IMR-90 (cell line): ENCODE measurements around the gene SLC4A1. TPM values are rescaled to one million over a fixed set of nuclear protein-coding genes. Genes with fewer than 3 reads are reported as not detected.

ENCODE experiments used
- ATAC-seq: fragments of 200-7000 bp; cut with Tn5 transposase; 2 replicates; pipeline ENCODE4 v1.9.1; 2020; ENCODE audit warnings: low read depth, mild to moderate bottlenecking, moderate library complexity
- BruUV-seq: library from RNA; stranded (reverse); fragments of 400-500 nt; replicated peaks from 2 replicates; lab custom pipeline; 2021; lab: Mats Ljungman, UMichigan
- CTCF ChIA-PET: fragments of 300-600 bp; formaldehyde crosslinking; extraction: SDS; loops from one replicate; lab custom pipeline; 2021; ENCODE audit warnings: antibody characterized with exemption; lab: Yijun Ruan, JAX
- POLR2A ChIA-PET: fragments of 300-600 bp; sonication (Branson Sonifier 250); formaldehyde crosslinking; loops from one replicate; lab custom pipeline; 2022; ENCODE audit warnings: antibody characterized with exemption; ENCODE audit not compliant: unreplicated experiment; lab: Charles Lee
- DNase-seq: peaks from one replicate; pipeline ENCODE4 v3.0.0; 2013
- H2AFZ ChIP-seq: replicated peaks from 2 replicates; pipeline ENCODE3; 2013; ENCODE audit warnings: low read length, mild to moderate bottlenecking; ENCODE audit not compliant: poor library complexity
- H2AK5ac ChIP-seq: 2 replicates; pipeline ENCODE4 v1.6.1; 2013; ENCODE audit warnings: low read depth, low read length, inconsistent platforms
- H2AK9ac ChIP-seq: replicated peaks from 2 replicates; pipeline ENCODE3; 2013; ENCODE audit warnings: mild to moderate bottlenecking, low read depth, low read length, moderate library complexity; ENCODE audit not compliant: poor library complexity
- H2BK120ac ChIP-seq: 2 replicates; pipeline ENCODE4 v1.6.1; 2013; ENCODE audit warnings: low read depth, low read length, inconsistent platforms
- H2BK15ac ChIP-seq: 3 replicates; pipeline ENCODE4 v1.6.1; 2013; ENCODE audit warnings: low read depth, low read length, inconsistent platforms
- H2BK20ac ChIP-seq: 2 replicates; pipeline ENCODE4 v1.6.1; 2013; ENCODE audit warnings: low read depth, mild to moderate bottlenecking, inconsistent platforms, low read length, moderate library complexity
- H2BK5ac ChIP-seq: 2 replicates; pipeline ENCODE4 v1.6.1; 2013; ENCODE audit warnings: mild to moderate bottlenecking, low read depth, low read length, inconsistent platforms; ENCODE audit not compliant: poor library complexity, severe bottlenecking
- H3K14ac ChIP-seq: replicated peaks from 2 replicates; pipeline ENCODE4 v1.6.1; 2013; ENCODE audit warnings: low read depth, low read length, inconsistent platforms
- H3K18ac ChIP-seq: 2 replicates; pipeline ENCODE4 v1.6.1; 2013; ENCODE audit warnings: low read depth, low read length, control low read depth
- H3K23ac ChIP-seq: 2 replicates; pipeline ENCODE4 v1.6.1; 2013; ENCODE audit warnings: low read depth, low read length, inconsistent platforms
- H3K27ac ChIP-seq: 2 replicates; pipeline ENCODE4 v1.5.1; 2013; ENCODE audit warnings: mild to moderate bottlenecking, control low read depth, low read length; ENCODE audit not compliant: insufficient read depth
- H3K27me3 ChIP-seq: 2 replicates; pipeline ENCODE4 v1.6.1; 2013; ENCODE audit warnings: low read length; ENCODE audit not compliant: control insufficient read depth, insufficient read depth
- H3K36me3 ChIP-seq: 2 replicates; pipeline ENCODE4 v1.6.1; 2013; ENCODE audit warnings: low read length, mixed read lengths; ENCODE audit not compliant: control insufficient read depth, insufficient read depth
- H3K4ac ChIP-seq: 2 replicates; pipeline ENCODE4 v1.6.1; 2013; ENCODE audit warnings: low read depth, low read length, inconsistent platforms
- H3K4me1 ChIP-seq: 2 replicates; pipeline ENCODE4 v1.6.1; 2013; ENCODE audit warnings: low read length, mixed read lengths; ENCODE audit not compliant: control insufficient read depth, insufficient read depth
- H3K4me2 ChIP-seq: 2 replicates; pipeline ENCODE4 v1.6.1; 2013; ENCODE audit warnings: low read depth, mild to moderate bottlenecking, control low read depth, low read length, moderate library complexity
- H3K4me3 ChIP-seq: 2 replicates; pipeline ENCODE4 v1.5.1; 2013; ENCODE audit warnings: low read depth, mild to moderate bottlenecking, control low read depth, low read length, moderate library complexity; ENCODE audit not compliant: insufficient read depth
- H3K56ac ChIP-seq: 2 replicates; pipeline ENCODE4 v1.6.1; 2013; ENCODE audit warnings: low read length, inconsistent platforms; ENCODE audit not compliant: insufficient read depth; ENCODE audit errors: extremely low read depth
- H3K79me1 ChIP-seq, 2 experiments: 2 replicates each; pipeline ENCODE4 v1.6.1; 2013; ENCODE audit warnings: low read length in 2 of 2, inconsistent platforms in 1 of 2, low read depth in 1 of 2
- H3K9ac ChIP-seq: 2 replicates; pipeline ENCODE4 v1.6.1; 2013; ENCODE audit warnings: low read depth, low read length, control low read depth
- H3K9me1 ChIP-seq: 2 replicates; pipeline ENCODE4 v1.6.1; 2013; ENCODE audit warnings: low read length, inconsistent platforms; ENCODE audit not compliant: insufficient read depth
- H3K9me3 ChIP-seq: 2 replicates; pipeline ENCODE4 v1.6.1; 2013; ENCODE audit warnings: low read length; ENCODE audit not compliant: control insufficient read depth, insufficient read depth
- H4K20me1 ChIP-seq: 2 replicates; pipeline ENCODE4 v1.6.1; 2013; ENCODE audit warnings: low read length, inconsistent platforms; ENCODE audit not compliant: insufficient read depth
- H4K5ac ChIP-seq: 2 replicates; pipeline ENCODE4 v1.6.1; 2013; ENCODE audit warnings: mild to moderate bottlenecking, low read depth, low read length, control low read depth
- H4K8ac ChIP-seq, 2 experiments: 2 replicates each; pipeline ENCODE4 v1.6.1; 2013; ENCODE audit warnings: low read depth in 2 of 2, low read length in 2 of 2, control low read depth in 1 of 2, inconsistent platforms in 1 of 2
- H4K91ac ChIP-seq: 2 replicates; pipeline ENCODE4 v1.6.1; 2013; ENCODE audit warnings: low read depth, low read length, inconsistent platforms; ENCODE audit not compliant: insufficient read depth
- CEBPB ChIP-seq: IDR thresholded peaks from 2 replicates; pipeline ENCODE4 v1.6.1; 2012; ENCODE audit warnings: low read depth, low read length, improper control_type of control experiment
- CHD1 ChIP-seq: IDR thresholded peaks from 2 replicates; pipeline ENCODE4 v1.6.1; 2012; ENCODE audit warnings: low read depth, low read length, improper control_type of control experiment
- CTCF ChIP-seq: conservative IDR thresholded peaks from 2 replicates; pipeline ENCODE4 v1.5.1; 2012; ENCODE audit warnings: mild to moderate bottlenecking, low read depth, low read length, improper control_type of control experiment
- FOS ChIP-seq: fragments of 150-350 bp; IDR thresholded peaks from 2 replicates; pipeline ENCODE4 v1.6.1; 2016; ENCODE audit warnings: low read depth, low read length
- MAFK ChIP-seq: IDR thresholded peaks from 2 replicates; pipeline ENCODE4 v1.6.1; 2012; ENCODE audit warnings: low read depth, low read length, improper control_type of control experiment
- MAZ ChIP-seq: IDR thresholded peaks from 2 replicates; pipeline ENCODE4 v1.6.1; 2012; ENCODE audit warnings: low read depth, mild to moderate bottlenecking, low read length, improper control_type of control experiment, moderate library complexity, borderline replicate concordance
- MXI1 ChIP-seq: IDR thresholded peaks from 2 replicates; pipeline ENCODE4 v1.6.1; 2012; ENCODE audit warnings: low read depth, mild to moderate bottlenecking, low read length, moderate library complexity, borderline replicate concordance
- NFE2L2 ChIP-seq: fragments of 150-350 bp; IDR thresholded peaks from 2 replicates; pipeline ENCODE4 v1.6.1; 2016; ENCODE audit warnings: low read depth, mild to moderate bottlenecking, low read length
- RAD21 ChIP-seq: IDR thresholded peaks from 2 replicates; pipeline ENCODE4 v1.6.1; 2012; ENCODE audit warnings: low read length, improper control_type of control experiment
- RCOR1 ChIP-seq: IDR thresholded peaks from 2 replicates; pipeline ENCODE4 v1.6.1; 2012; ENCODE audit warnings: mild to moderate bottlenecking, low read length, improper control_type of control experiment; ENCODE audit not compliant: insufficient replicate concordance
- RFX5 ChIP-seq: IDR thresholded peaks from 2 replicates; pipeline ENCODE4 v1.8.0; 2012; ENCODE audit warnings: low read depth, mild to moderate bottlenecking, low read length, moderate library complexity
- SMC3 ChIP-seq: fragments of 150-350 bp; IDR thresholded peaks from 2 replicates; pipeline ENCODE4 v1.6.1; 2016; ENCODE audit warnings: low read depth, mild to moderate bottlenecking, antibody characterized with exemption, low read length, moderate library complexity
- USF2 ChIP-seq: fragments of 150-350 bp; IDR thresholded peaks from 2 replicates; pipeline ENCODE4 v1.6.1; 2017; ENCODE audit warnings: mild to moderate bottlenecking, antibody characterized with exemption, low read length, low read depth
- WGBS, 2 experiments: methylation state at CpG; one replicate each; pipeline versions ENCODE4 v1.1.5 to v1.1.7; 2013; ENCODE audit warnings: missing lambda C conversion rate in 2 of 2; ENCODE audit not compliant: insufficient read length in 1 of 2; ENCODE audit errors: extremely low coverage in 2 of 2; 5-methylcytosine and 5-hydroxymethylcytosine counted together
- dilution Hi-C: fragments of 300-500 bp; cut with HindIII; formaldehyde crosslinking; loops from one replicate; pipeline ENCODE4 v1.14.3; 2018; ENCODE audit warnings: low sequenced_read_pairs; ENCODE audit not compliant: unreplicated experiment
- in situ Hi-C: fragments of 300-500 bp; cut with MboI; formaldehyde crosslinking; loops from 3 replicates; pipeline ENCODE4 v1.14.3; 2019; ENCODE audit warnings: low sequenced_read_pairs, inconsistent platforms, mixed read lengths
- intact Hi-C: fragments of 100-400 bp; cut with micrococcal nuclease; formaldehyde crosslinking; loops from 2 replicates; pipeline ENCODE4 v1.10.0; 2022
- polyA plus RNA-seq, 3 experiments: library from polyadenylated mRNA; depleted of rRNA; stranded (reverse); fragments of >200 nt; gene quantifications; 2 replicates each; pipeline ENCODE4 v1.2.3, GENCODE V29; 2012; ENCODE audit warnings: low replicate concordance in 1 of 3
- total RNA-seq: library from RNA; depleted of rRNA; stranded (reverse); fragments of >200 nt; gene quantifications from 2 replicates; pipeline ENCODE4 v1.2.3, GENCODE V29; 2012
- TF ChIP-seq, protein P1 (sequence below): fragments of 150-350 bp; IDR thresholded peaks from 2 replicates; pipeline ENCODE4 v1.6.1; 2016; ENCODE audit warnings: low read depth, mild to moderate bottlenecking, low read length, moderate library complexity, borderline replicate concordance

SLC4A1 gene
- total and polyA plus RNA-seq, 2 of the 4 experiments (the other 2 are of a cell fraction): not detected

- no peak overlapping the region for H3K4me2 ChIP-seq
- no peaks in the 10 kb centered on the region for H3K9me3 ChIP-seq
- H2BK20ac ChIP-seq: no peak overlapping the region
- H3K4me1 ChIP-seq: peaks cover 11% of the 10 kb centered on the region
- DNase-seq (no peak), ATAC-seq (no peak)
- H3K4me3 ChIP-seq: no peak overlapping the region
- H3K4ac ChIP-seq: no peak overlapping the region
- BruUV-seq: no TSS peak
- no peak overlapping the region for H3K14ac ChIP-seq
- H3K23ac ChIP-seq: no peak overlapping the region
- dilution Hi-C loops: no loop called here
- H3K27ac ChIP-seq: no peak overlapping the region
- in situ Hi-C loops: loop anchor here (25.0 kb wide), 2 partner anchors 299 to 424 kb away; partner anchors contain the start of gene GPATCH8
- intact Hi-C loops: loop anchor here (10.0 kb wide), 1 partner anchor 291 kb away; the partner anchor contains the start of gene GPATCH8
- no peak overlapping the region for H2AK9ac ChIP-seq
- H3K79me1 ChIP-seq: peaks cover 45 to 67% of the 10 kb centered on the region in 2 experiments
- no peak overlapping the region for H2AFZ ChIP-seq
- no peak overlapping the region for H3K9ac ChIP-seq
- WGBS, 2 experiments: 93% methylated on average over 5 of the region's 15 CpGs; no CpG with 5 or more reads in 1 of the 2 experiments
- H4K8ac ChIP-seq: no peak overlapping the region
- ChIA-PET POLR2A (interaction anchor here (0.5 kb wide), 1 partner anchor 113 kb away, joined by 3 read pairs; no protein-coding TSS in a partner anchor), CTCF (no interaction called here)
- H3K18ac ChIP-seq: no peak overlapping the region
- no peak overlapping the region for H2AK5ac ChIP-seq
- peaks cover 61% of the 10 kb centered on the region for H3K36me3 ChIP-seq
- H2BK15ac ChIP-seq: no peak overlapping the region
- no peak overlapping the region for H4K5ac ChIP-seq
- no peak overlapping the region for H4K91ac ChIP-seq
- peaks cover 20% of the 10 kb centered on the region for H3K9me1 ChIP-seq
- H4K20me1 ChIP-seq: peaks cover 42% of the 10 kb centered on the region
- no peak overlapping the region for H2BK5ac ChIP-seq
- H3K27me3 ChIP-seq: no peaks in the 10 kb centered on the region
- no peak overlapping the region for H2BK120ac ChIP-seq
- H3K56ac ChIP-seq: no peak overlapping the region
- no peak for TF ChIP-seq CEBPB
- no peak for TF ChIP-seq RCOR1
- TF ChIP-seq NFE2L2: no peak
- TF ChIP-seq FOS: no peak
- TF ChIP-seq MXI1: no peak
- TF ChIP-seq RAD21: no peak
- no peak for TF ChIP-seq MAZ
- TF ChIP-seq CHD1: no peak
- TF ChIP-seq MAFK: no peak
- no peak for TF ChIP-seq RFX5
- TF ChIP-seq USF2: no peak
- TF ChIP-seq CTCF: no peak
- TF ChIP-seq SMC3: no peak
- TF ChIP-seq, protein P1, sequence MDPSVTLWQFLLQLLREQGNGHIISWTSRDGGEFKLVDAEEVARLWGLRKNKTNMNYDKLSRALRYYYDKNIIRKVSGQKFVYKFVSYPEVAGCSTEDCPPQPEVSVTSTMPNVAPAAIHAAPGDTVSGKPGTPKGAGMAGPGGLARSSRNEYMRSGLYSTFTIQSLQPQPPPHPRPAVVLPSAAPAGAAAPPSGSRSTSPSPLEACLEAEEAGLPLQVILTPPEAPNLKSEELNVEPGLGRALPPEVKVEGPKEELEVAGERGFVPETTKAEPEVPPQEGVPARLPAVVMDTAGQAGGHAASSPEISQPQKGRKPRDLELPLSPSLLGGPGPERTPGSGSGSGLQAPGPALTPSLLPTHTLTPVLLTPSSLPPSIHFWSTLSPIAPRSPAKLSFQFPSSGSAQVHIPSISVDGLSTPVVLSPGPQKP: no peak
These were observed 54.3 kb downstream of the SLC4A1 start for GRCh38 chr17:44213403-44214229.
